Measurements from ENCODE around the gene TFF1.

Gene TFF1

GRCh38 chr21:42401820-42402251 is 35.5 kb upstream of the TFF1 start:
- no peak for DNase-seq
- in situ Hi-C loops (cut with HindIII; ENCODE audit: low pct_ligation_motif_present, low pct_unique_long_range_greater_than_20kb, low sequenced_read_pairs): no loop called here

- in situ Hi-C loops (cut with HindIII; ENCODE audit: low pct_ligation_motif_present, low pct_unique_long_range_greater_than_20kb, low sequenced_read_pairs): no loop called here
- no peak for DNase-seq
Measured at GRCh38 chr21:42401154-42401553, 34.8 kb upstream of the TFF1 start.

GRCh38 chr21:42400525-42400924 is 34.2 kb upstream of the TFF1 start:
- in situ Hi-C loops (cut with HindIII; ENCODE audit: low pct_ligation_motif_present, low pct_unique_long_range_greater_than_20kb, low sequenced_read_pairs): no loop called here

GRCh38 chr21:42398436-42399028 is 32.2 kb upstream of the TFF1 start:
- DNase-seq: no peak
- in situ Hi-C loops (cut with HindIII; ENCODE audit: low pct_ligation_motif_present, low pct_unique_long_range_greater_than_20kb, low sequenced_read_pairs): no loop called here

More at GRCh38 chr21:42400525-42400924, 34.2 kb upstream of the TFF1 start:
- DNase-seq: no peak

- in situ Hi-C loops (cut with HindIII; ENCODE audit: low pct_ligation_motif_present, low pct_unique_long_range_greater_than_20kb, low sequenced_read_pairs): no loop called here
- DNase-seq: no peak
Measured at GRCh38 chr21:42397746-42398394, 31.5 kb upstream of the TFF1 start.

- no peak for DNase-seq
- in situ Hi-C loops (cut with HindIII; ENCODE audit: low pct_ligation_motif_present, low pct_unique_long_range_greater_than_20kb, low sequenced_read_pairs): no loop called here
Measured at GRCh38 chr21:42396799-42397745, 30.7 kb upstream of the TFF1 start.

GRCh38 chr21:42395905-42396651 is 29.7 kb upstream of the TFF1 start, which contains the start of gene TMPRSS3:
TMPRSS3 (minus strand) TSS chr21:42396052; CDS start chr21:42395417, 635 bp downstream.
- in situ Hi-C loops (cut with HindIII; ENCODE audit: low pct_ligation_motif_present, low pct_unique_long_range_greater_than_20kb, low sequenced_read_pairs): no loop called here
- DNase-seq: no peak

- in situ Hi-C loops (cut with HindIII; ENCODE audit: low pct_ligation_motif_present, low pct_unique_long_range_greater_than_20kb, low sequenced_read_pairs): no loop called here
- no peak for DNase-seq
Measured at GRCh38 chr21:42395302-42395701, 29.0 kb upstream of the TFF1 start.

GRCh38 chr21:42393443-42393950 is 27.2 kb upstream of the TFF1 start:
- no peak for DNase-seq
- in situ Hi-C loops (cut with HindIII; ENCODE audit: low pct_ligation_motif_present, low pct_unique_long_range_greater_than_20kb, low sequenced_read_pairs): no loop called here

GRCh38 chr21:42392731-42393442 is 26.6 kb upstream of the TFF1 start:
- in situ Hi-C loops (cut with HindIII; ENCODE audit: low pct_ligation_motif_present, low pct_unique_long_range_greater_than_20kb, low sequenced_read_pairs): no loop called here
- DNase-seq: no peak

- in situ Hi-C loops (cut with HindIII; ENCODE audit: low pct_ligation_motif_present, low pct_unique_long_range_greater_than_20kb, low sequenced_read_pairs): no loop called here
- DNase-seq: no peak
Measured at GRCh38 chr21:42391297-42391696, 25.0 kb upstream of the TFF1 start.

- in situ Hi-C loops (cut with HindIII; ENCODE audit: low pct_ligation_motif_present, low pct_unique_long_range_greater_than_20kb, low sequenced_read_pairs): no loop called here
- no peak for DNase-seq
Measured at GRCh38 chr21:42390696-42391095, 24.4 kb upstream of the TFF1 start.

GRCh38 chr21:42390193-42390592 is 23.9 kb upstream of the TFF1 start:
- DNase-seq: no peak
- in situ Hi-C loops (cut with HindIII; ENCODE audit: low pct_ligation_motif_present, low pct_unique_long_range_greater_than_20kb, low sequenced_read_pairs): no loop called here

GRCh38 chr21:42389449-42389835 is 23.1 kb upstream of the TFF1 start:
- no peak for DNase-seq

GRCh38 chr21:42388740-42389448 is 22.6 kb upstream of the TFF1 start:
- no peak for DNase-seq
- in situ Hi-C loops (cut with HindIII; ENCODE audit: low pct_ligation_motif_present, low pct_unique_long_range_greater_than_20kb, low sequenced_read_pairs): no loop called here

More at GRCh38 chr21:42389449-42389835, 23.1 kb upstream of the TFF1 start:
- in situ Hi-C loops (cut with HindIII; ENCODE audit: low pct_ligation_motif_present, low pct_unique_long_range_greater_than_20kb, low sequenced_read_pairs): no loop called here

- DNase-seq: no peak
- in situ Hi-C loops (cut with HindIII; ENCODE audit: low pct_ligation_motif_present, low pct_unique_long_range_greater_than_20kb, low sequenced_read_pairs): no loop called here
Measured at GRCh38 chr21:42387843-42388340, 21.6 kb upstream of the TFF1 start.

- no peak for DNase-seq
- in situ Hi-C loops (cut with HindIII; ENCODE audit: low pct_ligation_motif_present, low pct_unique_long_range_greater_than_20kb, low sequenced_read_pairs): no loop called here
Measured at GRCh38 chr21:42387164-42387563, 20.8 kb upstream of the TFF1 start.

Data from ACHN (cell line).